ENCODE results near the gene CDHR3. TPM values are rescaled to one million over a fixed set of nuclear protein-coding genes. Genes with fewer than 3 reads are reported as not detected.

CDHR3 gene
- total and polyA plus RNA-seq, 8 donors = 0.86 to 3.7 (median 1.9) TPM

- Histone ChIP-seq H3K4me1 (no peaks in the 10 kb centered on the region), H3K27me3 (no peaks in the 10 kb centered on the region), H3K4me3 (no peak overlapping the region), H3K36me3 (no peaks in the 10 kb centered on the region), H3K9me3 (no peaks in the 10 kb centered on the region), H3K27ac (no peak overlapping the region)
- FAIRE-seq (no peak), ATAC-seq (no peak), DNase-seq (no peak)
- intact Hi-C loops (cut with DNase I) = no loop called here
- no peak for TF ChIP-seq CTCF (IDR thresholded peaks at IDR 0.05)
Measured at GRCh38 chr7:106033735-106034134, 70.7 kb downstream of the CDHR3 start.

GRCh38 chr7:106034383-106034782 is 71.3 kb downstream of the CDHR3 start:
- intact Hi-C loops (cut with DNase I) = no loop called here
- ATAC-seq = no peak
- TF ChIP-seq CTCF (IDR thresholded peaks at IDR 0.05) = no peak
- no peak overlapping the region for H3K4me3 ChIP-seq
- H3K27ac ChIP-seq = no peak overlapping the region
- H3K4me1 ChIP-seq = no peaks in the 10 kb centered on the region
- no peaks in the 10 kb centered on the region for H3K27me3 ChIP-seq
- no peak for DNase-seq
- FAIRE-seq = no peak
- no peaks in the 10 kb centered on the region for H3K9me3 ChIP-seq
- 95 to 96% methylated on average over 2 of the region's 2 CpGs for WGBS, 2 donors
- no peaks in the 10 kb centered on the region for H3K36me3 ChIP-seq

- Histone ChIP-seq H3K27me3 (no peaks in the 10 kb centered on the region), H3K27ac (no peak overlapping the region), H3K9me3 (no peaks in the 10 kb centered on the region), H3K4me3 (no peak overlapping the region), H3K4me1 (no peaks in the 10 kb centered on the region), H3K36me3 (no peaks in the 10 kb centered on the region)
- intact Hi-C loops (cut with DNase I) = no loop called here
- FAIRE-seq (no peak), ATAC-seq (no peak), DNase-seq (no peak)
- no peak for TF ChIP-seq CTCF (IDR thresholded peaks at IDR 0.05)
- WGBS, 2 donors = 84 to 88% methylated on average over 8 of the region's 8 CpGs
Measured at GRCh38 chr7:106035568-106035967, 72.5 kb downstream of the CDHR3 start.

GRCh38 chr7:106036004-106036403 is 72.9 kb downstream of the CDHR3 start:
- Histone ChIP-seq H3K36me3 (no peaks in the 10 kb centered on the region), H3K27ac (no peak overlapping the region), H3K4me3 (no peak overlapping the region), H3K9me3 (no peaks in the 10 kb centered on the region), H3K4me1 (no peaks in the 10 kb centered on the region), H3K27me3 (no peaks in the 10 kb centered on the region)
- FAIRE-seq (no peak), DNase-seq (no peak), ATAC-seq (no peak)
- WGBS, 2 donors = 90 to 96% methylated on average over 6 of the region's 6 CpGs
- intact Hi-C loops (cut with DNase I) = no loop called here
- TF ChIP-seq CTCF (IDR thresholded peaks at IDR 0.05) = no peak

GRCh38 chr7:106037489-106038176 is 74.6 kb downstream of the CDHR3 start:
- ATAC-seq (no peak), FAIRE-seq (no peak)
- intact Hi-C loops (cut with DNase I) = no loop called here

More at GRCh38 chr7:106037489-106038176, 74.6 kb downstream of the CDHR3 start:
- no peak for DNase-seq
- Histone ChIP-seq H3K27ac (no peak overlapping the region), H3K4me3 (no peak overlapping the region), H3K36me3 (no peaks in the 10 kb centered on the region), H3K27me3 (no peaks in the 10 kb centered on the region), H3K4me1 (peaks cover 0 to 3% (median 0%) of the 10 kb centered on the region in 3 donors), H3K9me3 (no peaks in the 10 kb centered on the region)
- WGBS, 2 donors = 53 to 56% methylated on average over 7 of the region's 7 CpGs
- TF ChIP-seq CTCF (IDR thresholded peaks at IDR 0.05) = no peak
